Measurements from ENCODE around the gene SOD2. TPM values are rescaled to one million over a fixed set of nuclear protein-coding genes. Genes with fewer than 3 reads are reported as not detected.

The SOD2 gene
- total and polyA plus RNA-seq, 9 of the 15 experiments (the other 6 are each of a cell fraction or from before 2014, with no cell fraction given), result 39.8 to 140 (median 95.8) TPM

DNA sequence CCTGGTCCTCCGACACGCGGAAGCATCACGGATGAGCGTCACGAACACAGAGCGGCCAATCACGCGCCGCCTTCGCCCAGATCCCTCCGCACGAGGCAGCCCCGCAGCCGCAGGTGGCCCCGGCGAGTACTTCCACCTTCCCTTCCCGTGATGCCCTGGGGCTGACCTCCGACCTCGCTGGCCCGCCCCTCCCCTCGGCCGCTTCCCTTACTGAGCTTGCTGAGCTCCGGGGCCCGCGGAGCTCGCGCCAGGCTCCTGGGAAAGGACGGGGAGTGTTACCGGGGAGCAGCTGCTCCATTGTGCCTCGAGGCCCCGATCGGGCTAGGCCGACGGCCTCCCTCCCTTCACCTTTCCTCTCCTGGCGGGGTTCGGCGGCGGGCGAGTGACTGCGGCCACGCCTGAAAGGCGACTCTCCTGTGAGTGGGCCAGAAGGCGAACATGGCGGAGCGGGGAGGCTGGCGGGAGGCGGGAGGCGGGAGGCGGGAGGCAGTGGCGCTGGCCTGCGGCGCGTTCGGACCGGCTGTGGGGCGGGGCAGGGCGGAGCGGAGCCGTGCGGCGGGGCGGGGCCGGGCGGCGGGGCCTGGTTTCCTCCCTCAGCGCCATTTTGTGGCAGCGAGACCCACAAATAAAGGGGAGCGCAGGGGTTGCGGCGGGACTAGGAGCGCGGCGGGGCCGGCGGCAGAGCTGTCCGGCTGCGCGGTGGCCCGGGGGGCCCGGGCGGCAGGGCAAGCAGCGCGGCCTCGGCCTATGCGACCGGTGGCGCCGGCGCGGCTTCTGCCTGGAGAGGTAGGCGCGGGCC is 34.1 kb upstream of the SOD2 start, which contains the start of gene WTAP (continued):
- TF ChIP-seq MNT (conservative IDR thresholded peaks at IDR 0.05) (peak; percentile 94 to 96), ATF4 (CRISPR knock-in tag; IDR thresholded peaks at IDR 0.05) (no peak; the same call in 1 of the 2 replicates), GMEB1 (CRISPR knock-in tag; IDR thresholded peaks at IDR 0.05) (peak; percentile 82), ZNF57 (CRISPR knock-in tag; IDR thresholded peaks at IDR 0.05) (no peak), ZBTB40 (IDR thresholded peaks at IDR 0.05) (peak; percentile 68), ZBTB40 (CRISPR knock-in tag; IDR thresholded peaks at IDR 0.05) (no peak), EP400 (IDR thresholded peaks at IDR 0.05) (peak; percentile 99)
- TF ChIP-seq, protein P1, sequence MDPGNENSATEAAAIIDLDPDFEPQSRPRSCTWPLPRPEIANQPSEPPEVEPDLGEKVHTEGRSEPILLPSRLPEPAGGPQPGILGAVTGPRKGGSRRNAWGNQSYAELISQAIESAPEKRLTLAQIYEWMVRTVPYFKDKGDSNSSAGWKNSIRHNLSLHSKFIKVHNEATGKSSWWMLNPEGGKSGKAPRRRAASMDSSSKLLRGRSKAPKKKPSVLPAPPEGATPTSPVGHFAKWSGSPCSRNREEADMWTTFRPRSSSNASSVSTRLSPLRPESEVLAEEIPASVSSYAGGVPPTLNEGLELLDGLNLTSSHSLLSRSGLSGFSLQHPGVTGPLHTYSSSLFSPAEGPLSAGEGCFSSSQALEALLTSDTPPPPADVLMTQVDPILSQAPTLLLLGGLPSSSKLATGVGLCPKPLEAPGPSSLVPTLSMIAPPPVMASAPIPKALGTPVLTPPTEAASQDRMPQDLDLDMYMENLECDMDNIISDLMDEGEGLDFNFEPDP (CRISPR knock-in tag; IDR thresholded peaks at IDR 0.05), result no peak
- TF ChIP-seq, protein P2, sequence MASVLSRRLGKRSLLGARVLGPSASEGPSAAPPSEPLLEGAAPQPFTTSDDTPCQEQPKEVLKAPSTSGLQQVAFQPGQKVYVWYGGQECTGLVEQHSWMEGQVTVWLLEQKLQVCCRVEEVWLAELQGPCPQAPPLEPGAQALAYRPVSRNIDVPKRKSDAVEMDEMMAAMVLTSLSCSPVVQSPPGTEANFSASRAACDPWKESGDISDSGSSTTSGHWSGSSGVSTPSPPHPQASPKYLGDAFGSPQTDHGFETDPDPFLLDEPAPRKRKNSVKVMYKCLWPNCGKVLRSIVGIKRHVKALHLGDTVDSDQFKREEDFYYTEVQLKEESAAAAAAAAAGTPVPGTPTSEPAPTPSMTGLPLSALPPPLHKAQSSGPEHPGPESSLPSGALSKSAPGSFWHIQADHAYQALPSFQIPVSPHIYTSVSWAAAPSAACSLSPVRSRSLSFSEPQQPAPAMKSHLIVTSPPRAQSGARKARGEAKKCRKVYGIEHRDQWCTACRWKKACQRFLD (CRISPR knock-in tag; IDR thresholded peaks at IDR 0.05), result no peak
